HG03103 (cell line): ENCODE data around the gene TMEM141.
"Not testable (repeated sequence)": the region's sequence is repeated elsewhere in the genome, so short reads cannot be mapped to it uniquely, and the experiment has no call there.

ENCODE experiments used
- ATAC-seq: cut with Tn5 transposase; IDR thresholded peaks from one replicate; pipeline ENCODE4 v1.9.1; 2021; ENCODE audit warnings: low read depth; ENCODE audit not compliant: unreplicated experiment

The TMEM141 gene

GRCh38 chr9:136769710-136770191 is 21.4 kb upstream of the TMEM141 start:
- ATAC-seq: no peak

- no peak for ATAC-seq
Measured at GRCh38 chr9:136771907-136772415, 19.2 kb upstream of the TMEM141 start.

- no peak for ATAC-seq
Measured at GRCh38 chr9:136773386-136774044, 17.6 kb upstream of the TMEM141 start.

- ATAC-seq: no peak
Measured at GRCh38 chr9:136774416-136775045, 16.6 kb upstream of the TMEM141 start.

- no peak for ATAC-seq
Measured at GRCh38 chr9:136775191-136775590, 16.0 kb upstream of the TMEM141 start.

- ATAC-seq: no peak
Measured at GRCh38 chr9:136776947-136777346, 14.2 kb upstream of the TMEM141 start.

- ATAC-seq: no peak
Measured at GRCh38 chr9:136777359-136777758, 13.8 kb upstream of the TMEM141 start.

GRCh38 chr9:136779808-136780207 is 11.3 kb upstream of the TMEM141 start:
- ATAC-seq: no peak

GRCh38 chr9:136782452-136782851 is 8.7 kb upstream of the TMEM141 start:
- no peak for ATAC-seq

GRCh38 chr9:136784249-136784996 is 6.7 kb upstream of the TMEM141 start:
- ATAC-seq: no peak

GRCh38 chr9:136784997-136785361 is 6.2 kb upstream of the TMEM141 start:
- ATAC-seq: no peak

GRCh38 chr9:136785565-136786355 is 5.4 kb upstream of the TMEM141 start:
- ATAC-seq: not testable (repeated sequence)

- ATAC-seq: no peak
Measured at GRCh38 chr9:136786451-136786850, 4.7 kb upstream of the TMEM141 start.

- ATAC-seq: not testable (repeated sequence)
Measured at GRCh38 chr9:136786983-136787382, 4.2 kb upstream of the TMEM141 start.

GRCh38 chr9:136787690-136788400 is 3.3 kb upstream of the TMEM141 start:
- no peak for ATAC-seq

- ATAC-seq: not testable (repeated sequence)
Measured at GRCh38 chr9:136788644-136789522, 2.3 kb upstream of the TMEM141 start.

GRCh38 chr9:136789523-136789937 is 1.6 kb upstream of the TMEM141 start:
- no peak for ATAC-seq

GRCh38 chr9:136791516-136792276 is 552 bp downstream of the TMEM141 start:
- ATAC-seq: no peak
